ENCODE measurements around the gene DICER1.

- TF ChIP-seq POLR2AphosphoS5 (IDR thresholded peaks at IDR 0.05) (no peak), CTCF (IDR thresholded peaks at IDR 0.05) (no peak), POLR2A (IDR thresholded peaks at IDR 0.05; ENCODE audit: low read depth) (no peak)
Observed at GRCh38 chr14:95048771-95049312, 108.5 kb downstream of the DICER1 start.

Measured in esophagus muscularis mucosa (tissue), 3 donors.